Body of pancreas (tissue), 4 donors: ENCODE results near the gene SDC1. TPM values are rescaled to one million over a fixed set of nuclear protein-coding genes. Genes with fewer than 3 reads are reported as not detected.

Experiments used
- ATAC-seq: fragments of 150-250 bp; one replicate; pipeline ENCODE4 v1.9.1; 2016
- DNase-seq, 4 donors: peaks; one replicate each; pipeline ENCODE4 v3.0.0-alpha.2; 2019
- H3K27ac ChIP-seq, 4 donors: fragments of 200-600 bp; sonication (generic); 1 replicate in 3 of 4; 2 replicates in 1 of 4; pipeline versions ENCODE4 v1.5.1 to v1.6.1; 2016 to 2019; ENCODE audit warnings: mild to moderate bottlenecking in 1 of 4, mixed read lengths in 1 of 4, moderate library complexity in 1 of 4
- H3K27me3 ChIP-seq, 2 donors: fragments of 200-600 bp; sonication (generic); one replicate each; pipeline ENCODE4 v1.6.0; 2016; ENCODE audit warnings: mild to moderate bottlenecking in 1 of 2
- H3K36me3 ChIP-seq, 2 donors: fragments of 200-600 bp; sonication (generic); replicated peaks in 1 of 2; 2 replicates each; pipeline ENCODE4 v1.5.1; 2016; ENCODE audit warnings: low read depth in 2 of 2; ENCODE audit not compliant: insufficient read depth in 1 of 2
- H3K4me1 ChIP-seq: fragments of 200-600 bp; sonication (generic); one replicate; pipeline ENCODE4 v1.6.0; 2016
- H3K4me3 ChIP-seq, 2 donors: fragments of 200-600 bp; sonication (generic); 1 replicate in 1 of 2; 2 replicates in 1 of 2; pipeline ENCODE4 v1.5.1; 2016 to 2019
- H3K9me3 ChIP-seq, 3 donors: fragments of 200-600 bp; sonication (generic); 1 replicate in 2 of 3; 2 replicates in 1 of 3; pipeline ENCODE4 v1.5.1; 2016
- CTCF ChIP-seq, 7 experiments: fragments of 450-650 bp in 4 of 7; fragments of 200-600 bp in 3 of 7; sonication (generic) in 3 of 7; IDR thresholded peaks; one replicate each; pipeline ENCODE4 v1.5.1; 2016 to 2019; ENCODE audit warnings: antibody characterized with exemption in 7 of 7
- POLR2A ChIP-seq, 3 donors: fragments of 450-650 bp; IDR thresholded peaks; one replicate each; pipeline ENCODE4 v1.6.1; 2016; ENCODE audit warnings: antibody characterized with exemption in 3 of 3, mild to moderate bottlenecking in 2 of 3
- WGBS, 2 donors: methylation state at CpG; one replicate each; pipeline ENCODE4 v1.1.5; 2017; 5-methylcytosine and 5-hydroxymethylcytosine counted together
- intact Hi-C: fragments of 100-400 bp; cut with DNase I; formaldehyde crosslinking; loops from one replicate; pipeline ENCODE4 v1.15.1; 2023
- total RNA-seq, 2 donors: library from RNA; depleted of rRNA; stranded (reverse); fragments of >200 nt; gene quantifications; one replicate each; pipeline ENCODE4 v1.1.0, GENCODE V29; 2016

SDC1 gene
- total RNA-seq, 2 donors from 2014 or later = 24.7 to 53.2 TPM

GRCh38 chr2:20185176-20186022 is 39.5 kb downstream of the SDC1 start:
- intact Hi-C loops = no loop called here
- H3K4me3 ChIP-seq = no peak overlapping the region
- DNase-seq (peak in 1 of 4 donors; percentile 57), ATAC-seq (no peak)
- WGBS, 2 donors = 74 to 75% methylated on average over 13 to 18 of the region's 18 CpGs
- no peak for TF ChIP-seq POLR2A (IDR thresholded peaks at IDR 0.05)
- TF ChIP-seq CTCF (IDR thresholded peaks at IDR 0.05) = no peak
- peaks cover 38% of the 10 kb centered on the region for H3K4me1 ChIP-seq
- H3K36me3 ChIP-seq = no peaks in the 10 kb centered on the region
- no peaks in the 10 kb centered on the region for H3K27me3 ChIP-seq
- no peaks in the 10 kb centered on the region for H3K9me3 ChIP-seq
- H3K27ac ChIP-seq = peak overlapping the region in 3 of 4 donors; percentile 33 to 81 (median 73)

GRCh38 chr2:20184067-20184938 is 40.6 kb downstream of the SDC1 start:
- Histone ChIP-seq H3K27me3 (no peaks in the 10 kb centered on the region), H3K4me1 (peaks cover 48% of the 10 kb centered on the region), H3K36me3 (no peaks in the 10 kb centered on the region), H3K27ac (peak overlapping the region; percentile 19 to 81 (median 32)), H3K9me3 (no peaks in the 10 kb centered on the region), H3K4me3 (no peak overlapping the region)
- no peak for ATAC-seq
- peak in 2 of 4 donors; percentile 49 to 58 for DNase-seq
- no peak for TF ChIP-seq CTCF (IDR thresholded peaks at IDR 0.05)
- no peak for TF ChIP-seq POLR2A (IDR thresholded peaks at IDR 0.05)
- intact Hi-C loops = no loop called here
- WGBS, 2 donors = 54 to 76% methylated on average over 13 to 17 of the region's 17 CpGs

- TF ChIP-seq CTCF (IDR thresholded peaks at IDR 0.05) (no peak), POLR2A (IDR thresholded peaks at IDR 0.05) (no peak)
- H3K4me3 ChIP-seq = no peak overlapping the region
- WGBS, 2 donors = 42 to 43% methylated on average over 1 of the region's 1 CpG
- no peak for DNase-seq
- H3K27ac ChIP-seq = peak overlapping the region in 1 of 4 donors; percentile 57
- peaks cover 49% of the 10 kb centered on the region for H3K4me1 ChIP-seq
- no peak for ATAC-seq
- intact Hi-C loops = no loop called here
- H3K36me3 ChIP-seq = no peaks in the 10 kb centered on the region
- no peaks in the 10 kb centered on the region for H3K9me3 ChIP-seq
- H3K27me3 ChIP-seq = no peaks in the 10 kb centered on the region
Measured at GRCh38 chr2:20183373-20183772, 41.6 kb downstream of the SDC1 start.

GRCh38 chr2:20182241-20182931 is 42.5 kb downstream of the SDC1 start:
- Histone ChIP-seq H3K9me3 (no peaks in the 10 kb centered on the region), H3K36me3 (no peaks in the 10 kb centered on the region), H3K4me3 (no peak overlapping the region), H3K27ac (no peak overlapping the region), H3K4me1 (peaks cover 49% of the 10 kb centered on the region), H3K27me3 (no peaks in the 10 kb centered on the region)
- 79 to 83% methylated on average over 12 to 16 of the region's 16 CpGs for WGBS, 2 donors
- intact Hi-C loops = no loop called here
- ATAC-seq = no peak
- TF ChIP-seq CTCF (IDR thresholded peaks at IDR 0.05) (no peak), POLR2A (IDR thresholded peaks at IDR 0.05) (no peak)
- DNase-seq = peak in 3 of 4 donors; percentile 27 to 86 (median 28)
